ENCODE measurements around the gene ARL2. TPM values are rescaled to one million over a fixed set of nuclear protein-coding genes. Genes with fewer than 3 reads are reported as not detected.

Gene ARL2
- total RNA-seq, 2 experiments from 2014 or later: 58.5 to 59.4 TPM

- no peaks in the 10 kb centered on the region for H3K4me1 Mint-ChIP-seq
- H3K4me3 Mint-ChIP-seq: no peak overlapping the region
- no peaks in the 10 kb centered on the region for H3K36me3 Mint-ChIP-seq (ENCODE audit: low read depth)
- no peaks in the 10 kb centered on the region for H3K9me3 Mint-ChIP-seq
- ChIA-PET POLR2A (no interaction called here), CTCF (no interaction called here)
- H3K27ac Mint-ChIP-seq: no peak overlapping the region
- no peak for DNase-seq
- H3K27me3 Mint-ChIP-seq: no peaks in the 10 kb centered on the region
Measured at GRCh38 chr11:65067446-65067845, 53.5 kb downstream of the ARL2 start.

GRCh38 chr11:65069217-65069616, 55.3 kb downstream of the ARL2 start:
- H3K27ac Mint-ChIP-seq: no peak overlapping the region
- no peaks in the 10 kb centered on the region for H3K36me3 Mint-ChIP-seq (ENCODE audit: low read depth)
- ChIA-PET CTCF (no interaction called here), POLR2A (no interaction called here)
- H3K4me1 Mint-ChIP-seq: no peaks in the 10 kb centered on the region
- H3K4me3 Mint-ChIP-seq: no peak overlapping the region
- no peaks in the 10 kb centered on the region for H3K9me3 Mint-ChIP-seq
- no peak for DNase-seq
- no peaks in the 10 kb centered on the region for H3K27me3 Mint-ChIP-seq

Other genes starting within 250 kb of the ARL2 start
- 100 to 1,000 TPM; 385 to 390 TPM for gene SF1, start 235.6 kb upstream of the ARL2 start, total RNA-seq
- 10 to 100 TPM; 95.6 to 98.0 TPM for gene MAP4K2, start 210.9 kb upstream of the ARL2 start, total RNA-seq
- gene MEN1, start 203.6 kb upstream of the ARL2 start, total RNA-seq: 10 to 100 TPM; 32.5 to 33.4 TPM
- gene CDC42BPG, start 169.5 kb upstream of the ARL2 start, total RNA-seq: under 1 TPM; 0.65 to 0.70 TPM
- 100 to 1,000 TPM; 138 to 146 TPM for gene EHD1, start 135.5 kb upstream of the ARL2 start, total RNA-seq
- 10 to 100 TPM; 37.4 to 40.7 TPM for gene ATG2A, start 97.0 kb upstream of the ARL2 start, total RNA-seq
- gene PPP2R5B, start 89.5 kb upstream of the ARL2 start, total RNA-seq: 10 to 100 TPM; 19.8 to 21.1 TPM
- not detected for gene GPHA2, start 78.3 kb upstream of the ARL2 start, total RNA-seq
- gene MAJIN, start 42.1 kb upstream of the ARL2 start, total RNA-seq: under 1 TPM; 0.15 to 0.33 TPM
- under 1 TPM; 0.30 to 0.53 TPM for gene BATF2, start 17.2 kb upstream of the ARL2 start, total RNA-seq
- 10 to 100 TPM; 24.3 to 24.6 TPM for gene SNX15, start 13.3 kb downstream of the ARL2 start, total RNA-seq
- gene SAC3D1, start 27.1 kb downstream of the ARL2 start, total RNA-seq: 10 to 100 TPM; 24.2 to 24.8 TPM
- 10 to 100 TPM; 13.6 to 16.8 TPM for gene NAALADL1, start 44.4 kb downstream of the ARL2 start, total RNA-seq
- 100 to 1,000 TPM in 1 of 2 experiments, 10 to 100 TPM in 1; 98.2 to 104 TPM for gene CDCA5, start 69.9 kb downstream of the ARL2 start, total RNA-seq
- gene ZFPL1, start 70.1 kb downstream of the ARL2 start, total RNA-seq: 10 to 100 TPM; 30.1 to 31.6 TPM
- gene VPS51, start 82.1 kb downstream of the ARL2 start, total RNA-seq: 100 to 1,000 TPM; 117 to 123 TPM
- gene TM7SF2, start 97.7 kb downstream of the ARL2 start, total RNA-seq: 10 to 100 TPM; 27.2 to 28.4 TPM
- gene ZNHIT2, start 103.5 kb downstream of the ARL2 start, total RNA-seq: 1 to 10 TPM; 8.1 to 8.6 TPM
- 1,000 to 10,000 TPM in 1 of 2 experiments, 100 to 1,000 TPM in 1; 995 to 1,031 TPM for gene FAU, start 108.0 kb downstream of the ARL2 start, total RNA-seq
- gene MRPL49, start 108.2 kb downstream of the ARL2 start, total RNA-seq: 10 to 100 TPM; 36.5 to 37.4 TPM
- 10 to 100 TPM; 39.4 to 42.2 TPM for gene SYVN1, start 120.4 kb downstream of the ARL2 start, total RNA-seq
- not detected for gene SPDYC, start 156.1 kb downstream of the ARL2 start, total RNA-seq
- 100 to 1,000 TPM; 164 to 167 TPM for gene CAPN1, start 167.8 kb downstream of the ARL2 start, total RNA-seq
- gene POLA2, start 247.8 kb downstream of the ARL2 start, total RNA-seq: 10 to 100 TPM; 42.0 to 51.1 TPM

All from activated CD4-positive, alpha-beta memory T cell treated with anti-CD3 and anti-CD28 coated beads, Interleukin-2, amount 10 ng/mL, durations not matched to agents 7 days and 5 days (primary cell).